Caco-2 (cell line): ENCODE results near the gene ABLIM2. TPM values are rescaled to one million over a fixed set of nuclear protein-coding genes. Genes with fewer than 3 reads are reported as not detected.

Source experiments
- BruUV-seq: library from RNA; stranded (reverse); fragments of 400-500 nt; replicated peaks from 2 replicates; lab custom pipeline; 2021; lab: Mats Ljungman, UMichigan
- CTCF ChIA-PET: fragments of 300-600 bp; sonication (Branson Sonifier 250); formaldehyde crosslinking; loops from one replicate; lab custom pipeline; 2022; ENCODE audit warnings: antibody characterized with exemption; lab: Charles Lee
- POLR2A ChIA-PET: fragments of 300-600 bp; sonication (Branson Sonifier 250); formaldehyde crosslinking; loops from one replicate; lab custom pipeline; 2022; ENCODE audit warnings: antibody characterized with exemption; lab: Charles Lee
- DNase-seq, 2 experiments: peaks; one replicate each; pipeline versions ENCODE4 v3.0.0 to v3.0.0-alpha.2; 2020 to 2022
- H3K27me3 ChIP-seq: replicated peaks from 2 replicates; pipeline ENCODE4 v1.6.0; 2011; ENCODE audit warnings: low read length; ENCODE audit not compliant: control insufficient read depth, insufficient read depth
- H3K36me3 ChIP-seq: 2 replicates; pipeline ENCODE4 v1.5.1; 2011; ENCODE audit warnings: low read length; ENCODE audit not compliant: control insufficient read depth, insufficient read depth
- H3K4me1 ChIP-seq: fragments of 250-450 bp; sonication (Bioruptor Pico); 2 replicates; pipeline ENCODE4 v1.5.1; 2020; ENCODE audit warnings: mild to moderate bottlenecking
- H3K4me3 ChIP-seq: 2 replicates; pipeline ENCODE4 v1.5.1; 2011; ENCODE audit warnings: low read depth, mild to moderate bottlenecking, control low read depth, low read length
- H3K9me3 ChIP-seq: fragments of 250-450 bp; sonication (Bioruptor Pico); 2 replicates; pipeline ENCODE4 v1.5.1; 2020; ENCODE audit warnings: mild to moderate bottlenecking, moderate library complexity
- H3K27ac Mint-ChIP-seq: one replicate; pipeline ENCODE4 v1.8.0; 2022; ENCODE audit warnings: mixed read lengths; ENCODE audit not compliant: unreplicated experiment
- H3K27me3 Mint-ChIP-seq: one replicate; pipeline ENCODE4 v1.8.0; 2022; ENCODE audit warnings: mixed read lengths; ENCODE audit not compliant: insufficient read depth, unreplicated experiment
- H3K36me3 Mint-ChIP-seq: one replicate; pipeline ENCODE4 v1.8.0; 2022; ENCODE audit warnings: mild to moderate bottlenecking, mixed read lengths; ENCODE audit not compliant: insufficient read depth, unreplicated experiment
- H3K4me1 Mint-ChIP-seq: one replicate; pipeline ENCODE4 v1.8.0; 2022; ENCODE audit warnings: low read depth, mixed read lengths; ENCODE audit not compliant: unreplicated experiment
- H3K4me3 Mint-ChIP-seq: one replicate; pipeline ENCODE4 v1.8.0; 2022; ENCODE audit warnings: mild to moderate bottlenecking, moderate library complexity, mixed read lengths; ENCODE audit not compliant: unreplicated experiment
- H3K9me3 Mint-ChIP-seq: one replicate; pipeline ENCODE4 v1.8.0; 2022; ENCODE audit warnings: mixed read lengths; ENCODE audit not compliant: unreplicated experiment
- CTCF ChIP-seq, 2 experiments: fragments of 200-600 bp in 1 of 2; IDR thresholded peaks; 1 replicate in 1 of 2; 2 replicates in 1 of 2; pipeline versions ENCODE4 v1.5.1 to v1.8.0; 2011 to 2022; ENCODE audit warnings: antibody characterized with exemption in 1 of 2, control low read depth in 1 of 2, inconsistent platforms in 1 of 2, low read depth in 1 of 2, low read length in 1 of 2, mild to moderate bottlenecking in 1 of 2, moderate library complexity in 1 of 2; ENCODE audit not compliant: insufficient read depth in 1 of 2, severe bottlenecking in 1 of 2, unreplicated experiment in 1 of 2
- intact Hi-C: fragments of 100-400 bp; cut with micrococcal nuclease; formaldehyde crosslinking; loops from one replicate; pipeline ENCODE4 v1.10.0; 2022; ENCODE audit not compliant: unreplicated experiment
- total RNA-seq: library from RNA; stranded (reverse); gene quantifications from 2 replicates; pipeline ENCODE4 v1.2.3, GENCODE V29; 2022

The ABLIM2 gene
- total RNA-seq, 1 experiment from 2014 or later = 0.23 TPM

- H3K4me1 ChIP-seq = no peaks in the 10 kb centered on the region
- POLR2A ChIA-PET = no interaction called here
- no TSS peak for BruUV-seq
Observed at GRCh38 chr4:8123870-8124269, 34.7 kb downstream of the ABLIM2 start.

DNA sequence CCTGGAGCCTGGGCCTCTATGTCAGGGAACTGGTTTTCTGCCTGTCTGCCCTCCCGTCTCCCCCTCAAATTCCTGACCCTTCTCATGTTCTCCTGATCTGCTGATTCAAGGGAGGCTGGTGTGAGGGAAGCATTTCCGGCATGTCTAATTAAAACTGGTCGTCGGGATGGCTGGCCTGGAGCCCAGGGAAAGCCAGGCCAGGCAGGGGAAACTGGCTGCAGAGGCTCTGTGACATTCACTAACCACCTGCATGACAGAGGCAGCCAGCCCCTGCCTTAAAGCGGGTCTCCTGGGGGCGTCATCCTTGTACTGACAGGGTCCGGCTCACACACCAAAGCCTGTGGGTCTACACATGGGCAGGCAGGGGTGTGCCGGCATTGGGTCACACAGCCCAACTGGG lies 35.2 kb downstream of the ABLIM2 start:
- no peak overlapping the region for H3K4me3 Mint-ChIP-seq
- no peaks in the 10 kb centered on the region for H3K36me3 Mint-ChIP-seq
- no peak for DNase-seq
- H3K27me3 ChIP-seq = no peaks in the 10 kb centered on the region
- BruUV-seq = no TSS peak
- no peaks in the 10 kb centered on the region for H3K36me3 ChIP-seq
- no peaks in the 10 kb centered on the region for H3K4me1 ChIP-seq
- intact Hi-C loops = no loop called here
- H3K27ac Mint-ChIP-seq = no peak overlapping the region
- ChIA-PET POLR2A (no interaction called here), CTCF (no interaction called here)
- no peak for TF ChIP-seq CTCF (IDR thresholded peaks at IDR 0.05; ENCODE audit: insufficient read depth in 1 of 2, low read depth in 1 of 2, low read length in 1 of 2, severe bottlenecking in 1 of 2, unreplicated experiment in 1 of 2)
- H3K4me3 ChIP-seq = no peak overlapping the region
- no peaks in the 10 kb centered on the region for H3K4me1 Mint-ChIP-seq
- no peaks in the 10 kb centered on the region for H3K9me3 Mint-ChIP-seq
- peaks cover 4% of the 10 kb centered on the region for H3K27me3 Mint-ChIP-seq
- H3K9me3 ChIP-seq = no peaks in the 10 kb centered on the region

More at GRCh38 chr4:8123870-8124269, 34.7 kb downstream of the ABLIM2 start:
- no peaks in the 10 kb centered on the region for H3K4me1 Mint-ChIP-seq
- H3K27ac Mint-ChIP-seq = no peak overlapping the region
- H3K4me3 Mint-ChIP-seq = no peak overlapping the region
- TF ChIP-seq CTCF (IDR thresholded peaks at IDR 0.05; ENCODE audit: insufficient read depth in 1 of 2, low read depth in 1 of 2, low read length in 1 of 2, severe bottlenecking in 1 of 2, unreplicated experiment in 1 of 2) = no peak
- peaks cover 4% of the 10 kb centered on the region for H3K27me3 Mint-ChIP-seq
- DNase-seq = no peak
- no peaks in the 10 kb centered on the region for H3K36me3 Mint-ChIP-seq
- H3K27me3 ChIP-seq = no peaks in the 10 kb centered on the region
- no peak overlapping the region for H3K4me3 ChIP-seq
- intact Hi-C loops = no loop called here
- H3K9me3 Mint-ChIP-seq = no peaks in the 10 kb centered on the region
- no peaks in the 10 kb centered on the region for H3K9me3 ChIP-seq
- CTCF ChIA-PET = no interaction called here
- no peaks in the 10 kb centered on the region for H3K36me3 ChIP-seq

DNA sequence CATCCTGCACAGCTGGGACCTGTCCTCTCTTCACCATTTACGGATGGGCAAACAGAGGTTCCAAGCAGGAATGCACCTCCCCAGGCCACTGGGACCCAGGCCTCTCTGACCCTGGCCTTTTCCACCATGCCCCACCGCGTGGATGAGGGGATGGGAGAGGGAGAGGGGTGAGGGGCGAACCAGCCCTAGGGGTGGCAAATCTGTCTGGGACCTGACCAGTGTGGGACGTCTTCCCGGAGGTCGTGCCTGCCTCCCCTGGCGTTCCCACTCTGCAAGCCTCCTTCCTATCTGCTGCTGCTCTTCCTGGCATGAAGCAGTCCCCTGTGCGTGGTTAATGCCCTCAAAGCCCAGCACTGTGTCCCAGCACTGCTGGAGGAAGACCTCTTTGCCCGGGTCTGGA lies 35.9 kb downstream of the ABLIM2 start:
- DNase-seq = no peak
- intact Hi-C loops = no loop called here
- H3K9me3 ChIP-seq = no peaks in the 10 kb centered on the region
- H3K4me3 ChIP-seq = no peak overlapping the region
- Mint-ChIP-seq H3K27me3 (peaks cover 4% of the 10 kb centered on the region), H3K36me3 (no peaks in the 10 kb centered on the region), H3K9me3 (peaks cover under 1% of the 10 kb centered on the region), H3K27ac (no peak overlapping the region), H3K4me1 (no peaks in the 10 kb centered on the region), H3K4me3 (no peak overlapping the region)
- BruUV-seq = no TSS peak
- no peaks in the 10 kb centered on the region for H3K4me1 ChIP-seq
- POLR2A ChIA-PET = no interaction called here
- no peaks in the 10 kb centered on the region for H3K27me3 ChIP-seq
- TF ChIP-seq CTCF (IDR thresholded peaks at IDR 0.05; ENCODE audit: insufficient read depth in 1 of 2, low read depth in 1 of 2, low read length in 1 of 2, severe bottlenecking in 1 of 2, unreplicated experiment in 1 of 2) = no peak
- CTCF ChIA-PET = no interaction called here
- no peaks in the 10 kb centered on the region for H3K36me3 ChIP-seq
